Keratinocyte (primary cell): Measurements from ENCODE around the gene DNPEP. TPM values are rescaled to one million over a fixed set of nuclear protein-coding genes. Genes with fewer than 3 reads are reported as not detected.

Experiments used
- DNase-seq: peaks from one replicate; pipeline ENCODE4 v3.0.0-alpha.2; 2011; ENCODE audit warnings: low read depth, missing footprints, low spot score
- FAIRE-seq: peaks from 2 replicates; lab custom pipeline; 2011; peaks lifted over from hg19 to GRCh38; lab: Jason Lieb, UNC
- H2AFZ ChIP-seq: 2 replicates; pipeline ENCODE4 v1.6.0; 2012; ENCODE audit warnings: low read length, control low read depth, inconsistent platforms; ENCODE audit not compliant: control insufficient read depth
- H3K27ac ChIP-seq: 2 replicates; pipeline ENCODE4 v1.5.1; 2011; ENCODE audit warnings: low read length; ENCODE audit not compliant: control insufficient read depth, insufficient read depth
- H3K27me3 ChIP-seq: 3 replicates; pipeline ENCODE4 v1.6.0; 2011; ENCODE audit warnings: low read length; ENCODE audit not compliant: control insufficient read depth, insufficient read depth; ENCODE audit errors: extremely low read depth
- H3K36me3 ChIP-seq, 2 experiments: 2 replicates in 1 of 2; 3 replicates in 1 of 2; pipeline ENCODE4 v1.5.1; 2011; ENCODE audit warnings: low read length in 2 of 2, mild to moderate bottlenecking in 1 of 2; ENCODE audit not compliant: control insufficient read depth in 2 of 2, insufficient read depth in 2 of 2; ENCODE audit errors: extremely low read depth in 1 of 2
- H3K4me1 ChIP-seq: 3 replicates; pipeline ENCODE4 v1.5.1; 2011; ENCODE audit warnings: low read length; ENCODE audit not compliant: control insufficient read depth, insufficient read depth; ENCODE audit errors: extremely low read depth
- H3K4me2 ChIP-seq: 3 replicates; pipeline ENCODE4 v1.6.0; 2011; ENCODE audit warnings: low read depth, low read length; ENCODE audit not compliant: control insufficient read depth, insufficient read depth; ENCODE audit errors: extremely low read depth
- H3K4me3 ChIP-seq, 3 experiments: fragments of 200-600 bp in 1 of 3; sonication (generic) in 1 of 3; 2 replicates in 2 of 3; 3 replicates in 1 of 3; pipeline ENCODE4 v1.5.1; 2011 to 2016; ENCODE audit warnings: low read length in 3 of 3, mild to moderate bottlenecking in 3 of 3, control low read depth in 2 of 3, inconsistent platforms in 1 of 3, low read depth in 1 of 3, mixed read lengths in 1 of 3, mixed run types in 1 of 3, moderate library complexity in 1 of 3; ENCODE audit not compliant: control insufficient read depth in 2 of 3, insufficient read depth in 2 of 3; ENCODE audit errors: extremely low read depth in 1 of 3
- H3K79me2 ChIP-seq: 2 replicates; pipeline ENCODE4 v1.6.0; 2012; ENCODE audit warnings: low read length; ENCODE audit not compliant: control insufficient read depth, insufficient read depth
- H3K9ac ChIP-seq: 3 replicates; pipeline ENCODE4 v1.6.0; 2011; ENCODE audit warnings: low read length; ENCODE audit not compliant: control insufficient read depth, insufficient read depth; ENCODE audit errors: extremely low read depth
- H3K9me1 ChIP-seq: 3 replicates; pipeline ENCODE4 v1.6.0; 2011; ENCODE audit warnings: low read length; ENCODE audit not compliant: control insufficient read depth, insufficient read depth; ENCODE audit errors: extremely low read depth
- H3K9me3 ChIP-seq: 2 replicates; pipeline ENCODE4 v1.5.1; 2012; ENCODE audit warnings: low read depth, low read length; ENCODE audit not compliant: control insufficient read depth
- H4K20me1 ChIP-seq: 3 replicates; pipeline ENCODE4 v1.6.0; 2011; ENCODE audit warnings: low read length; ENCODE audit not compliant: control insufficient read depth, insufficient read depth; ENCODE audit errors: extremely low read depth
- EZH2 ChIP-seq: IDR thresholded peaks from one replicate; pipeline ENCODE4 v1.6.1; 2012; ENCODE audit warnings: inconsistent platforms, mild to moderate bottlenecking, low read length, moderate library complexity
- dilution Hi-C: fragments of 300-500 bp; cut with MboI; formaldehyde crosslinking; loops from one replicate; pipeline ENCODE4 v1.7.0; 2020; ENCODE audit warnings: low sequenced_read_pairs; ENCODE audit not compliant: extremely low pct_ligation_motif_present
- polyA plus RNA-seq, 5 experiments: library from polyadenylated mRNA; depleted of rRNA in 3 of 5; stranded (reverse) in 3 of 5; stranded (forward) in 1 of 5; unstranded in 1 of 5; fragments of >200 nt; gene quantifications; 1 replicate in 1 of 5; 2 replicates in 3 of 5; 3 replicates in 1 of 5; pipeline versions ENCODE4 v1.2.1 to v1.2.3, GENCODE V29; 2011 to 2012; ENCODE audit warnings: missing spikeins in 2 of 5, low read depth in 1 of 5, low replicate concordance in 1 of 5
- TF ChIP-seq, protein P1 (sequence below), 3 experiments: IDR thresholded peaks in 1 of 3; conservative IDR thresholded peaks in 1 of 3; optimal IDR thresholded peaks in 1 of 3; 2 replicates in 2 of 3; 3 replicates in 1 of 3; pipeline versions ENCODE3 to v1.5.1; 2011; ENCODE audit warnings: low read length in 3 of 3, mild to moderate bottlenecking in 3 of 3, moderate library complexity in 2 of 3, control low read depth in 1 of 3, inconsistent platforms in 1 of 3; ENCODE audit not compliant: insufficient read depth in 2 of 3; ENCODE audit errors: extremely low read depth in 1 of 3

The DNPEP gene
- polyA plus RNA-seq, 1 donor (not counting 4 experiments of a cell fraction or from before 2014, with no cell fraction given): 34.1 TPM

DNA sequence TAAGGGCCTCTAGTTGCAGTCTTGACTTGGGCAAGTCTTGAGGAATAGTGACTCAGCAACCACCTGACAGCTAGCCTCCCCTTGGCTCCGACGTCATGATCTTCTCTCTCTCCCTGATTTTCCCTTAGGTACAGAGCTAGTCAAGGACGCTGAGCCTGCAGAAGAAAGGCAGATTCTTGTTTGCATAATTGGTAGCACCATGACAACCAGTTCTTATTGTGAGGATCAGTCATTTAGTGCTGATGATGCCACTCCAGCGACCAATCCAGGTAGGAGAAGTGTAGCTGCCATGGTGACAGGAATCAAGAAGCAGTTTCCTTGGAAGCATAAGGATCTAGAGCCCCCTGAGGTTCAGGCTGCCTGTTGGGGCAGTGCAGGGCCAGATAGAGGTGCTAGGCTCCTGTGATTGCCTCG lies 52.3 kb downstream of the DNPEP start:
- FAIRE-seq (no peak), DNase-seq (no peak)
- Histone ChIP-seq H3K27me3 (peaks cover 27% of the 10 kb centered on the region), H3K36me3 (no peaks in the 10 kb centered on the region), H3K9ac (no peak overlapping the region), H2AFZ (no peak overlapping the region), H3K9me1 (no peaks in the 10 kb centered on the region), H3K79me2 (no peaks in the 10 kb centered on the region), H3K4me1 (no peaks in the 10 kb centered on the region), H3K4me3 (no peak overlapping the region), H3K27ac (no peak overlapping the region), H3K9me3 (no peaks in the 10 kb centered on the region), H3K4me2 (no peak overlapping the region), H4K20me1 (no peaks in the 10 kb centered on the region)
- dilution Hi-C loops: no loop called here
- TF ChIP-seq, protein P1, sequence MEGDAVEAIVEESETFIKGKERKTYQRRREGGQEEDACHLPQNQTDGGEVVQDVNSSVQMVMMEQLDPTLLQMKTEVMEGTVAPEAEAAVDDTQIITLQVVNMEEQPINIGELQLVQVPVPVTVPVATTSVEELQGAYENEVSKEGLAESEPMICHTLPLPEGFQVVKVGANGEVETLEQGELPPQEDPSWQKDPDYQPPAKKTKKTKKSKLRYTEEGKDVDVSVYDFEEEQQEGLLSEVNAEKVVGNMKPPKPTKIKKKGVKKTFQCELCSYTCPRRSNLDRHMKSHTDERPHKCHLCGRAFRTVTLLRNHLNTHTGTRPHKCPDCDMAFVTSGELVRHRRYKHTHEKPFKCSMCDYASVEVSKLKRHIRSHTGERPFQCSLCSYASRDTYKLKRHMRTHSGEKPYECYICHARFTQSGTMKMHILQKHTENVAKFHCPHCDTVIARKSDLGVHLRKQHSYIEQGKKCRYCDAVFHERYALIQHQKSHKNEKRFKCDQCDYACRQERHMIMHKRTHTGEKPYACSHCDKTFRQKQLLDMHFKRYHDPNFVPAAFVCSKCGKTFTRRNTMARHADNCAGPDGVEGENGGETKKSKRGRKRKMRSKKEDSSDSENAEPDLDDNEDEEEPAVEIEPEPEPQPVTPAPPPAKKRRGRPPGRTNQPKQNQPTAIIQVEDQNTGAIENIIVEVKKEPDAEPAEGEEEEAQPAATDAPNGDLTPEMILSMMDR (optimal IDR thresholded peaks at IDR 0.05 in 1 of 3, IDR thresholded peaks at IDR 0.05 in 1 of 3, conservative IDR thresholded peaks at IDR 0.05 in 1 of 3; ENCODE audit: extremely low read depth in 1 of 3, insufficient read depth in 2 of 3, low read length in 3 of 3): no peak
- TF ChIP-seq EZH2: no peak

DNA sequence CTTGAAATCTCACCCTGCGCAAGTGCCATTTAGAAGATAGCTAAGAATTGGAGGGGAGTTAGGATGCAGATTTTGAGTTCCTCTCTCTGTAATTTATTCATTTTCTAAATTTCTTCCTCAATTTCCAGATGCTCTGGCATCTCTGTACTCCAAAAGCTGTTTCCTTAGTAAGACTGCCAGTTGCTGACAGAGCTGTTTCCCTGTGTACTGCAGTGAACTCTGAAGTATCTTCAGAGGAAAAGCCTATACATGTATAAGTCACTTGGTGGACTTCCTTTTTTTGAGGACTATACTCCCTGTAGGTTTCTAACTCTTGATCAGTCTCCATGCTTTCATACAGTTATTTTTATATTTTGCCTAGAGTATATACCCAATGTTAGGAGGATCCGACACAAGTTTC lies 53.6 kb downstream of the DNPEP start:
- H3K4me2 ChIP-seq: no peak overlapping the region
- no peaks in the 10 kb centered on the region for H3K4me1 ChIP-seq
- no peaks in the 10 kb centered on the region for H3K9me3 ChIP-seq
- no peaks in the 10 kb centered on the region for H3K36me3 ChIP-seq
- H3K9me1 ChIP-seq: no peaks in the 10 kb centered on the region
- H3K79me2 ChIP-seq: no peaks in the 10 kb centered on the region
- H3K27ac ChIP-seq: no peak overlapping the region
- FAIRE-seq (no peak), DNase-seq (no peak)
- peaks cover 27% of the 10 kb centered on the region for H3K27me3 ChIP-seq
- H3K9ac ChIP-seq: no peak overlapping the region
- no peaks in the 10 kb centered on the region for H4K20me1 ChIP-seq
- dilution Hi-C loops: no loop called here
- TF ChIP-seq, protein P1 (optimal IDR thresholded peaks at IDR 0.05 in 1 of 3, IDR thresholded peaks at IDR 0.05 in 1 of 3, conservative IDR thresholded peaks at IDR 0.05 in 1 of 3; ENCODE audit: extremely low read depth in 1 of 3, insufficient read depth in 2 of 3, low read length in 3 of 3): no peak
- TF ChIP-seq EZH2: no peak
- no peak overlapping the region for H2AFZ ChIP-seq
- H3K4me3 ChIP-seq: no peak overlapping the region
